Measurements from ENCODE around the gene RHOB.

GRCh38 chr2:20456116-20456571, 9.3 kb downstream of the RHOB start:
- TF ChIP-seq CTCF (IDR thresholded peaks at IDR 0.05) (no peak), REST (IDR thresholded peaks at IDR 0.05; ENCODE audit: insufficient read depth in 1 of 2, low read depth in 2 of 2, low read length in 1 of 2) (no peak), SIN3A (IDR thresholded peaks at IDR 0.05; ENCODE audit: borderline replicate concordance, insufficient read depth, low read depth, low read length) (no peak), TCF7L2 (IDR thresholded peaks at IDR 0.05; ENCODE audit: low read depth, low read length) (no peak)

Data from Panc1 (cell line).